ENCODE data around the gene MACROD2.

DNA sequence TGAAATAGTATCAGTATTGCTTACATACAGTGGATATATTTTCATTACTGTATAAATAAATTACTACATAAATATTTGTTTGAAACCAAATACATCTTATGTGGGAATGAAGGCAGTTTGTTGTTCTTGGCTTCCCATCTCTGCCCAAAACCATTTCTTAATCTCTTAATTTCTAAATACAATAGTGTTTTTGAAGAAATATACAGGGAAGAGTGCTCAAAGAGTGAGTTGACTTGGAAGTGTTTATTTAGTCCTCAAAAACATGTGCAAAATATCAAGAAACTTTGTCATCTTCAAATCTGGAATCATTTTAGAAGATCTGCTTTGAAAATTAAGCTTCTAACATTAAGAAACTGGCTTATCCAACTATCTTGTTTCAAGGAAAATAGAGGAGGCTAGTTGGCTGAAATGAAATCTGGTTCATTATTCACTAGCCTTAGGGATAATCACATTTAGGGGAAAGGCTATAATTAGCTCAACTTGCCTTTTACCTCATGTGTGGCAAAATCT lies 601.9 kb downstream of the MACROD2 start:
- TF ChIP-seq CTCF (conservative IDR thresholded peaks at IDR 0.05) (no peak), ZFX (IDR thresholded peaks at IDR 0.05) (no peak)
